Measurements from ENCODE around the gene WNT9B. TPM values are rescaled to one million over a fixed set of nuclear protein-coding genes. Genes with fewer than 3 reads are reported as not detected.

The WNT9B gene
- total RNA-seq, 3 donors from 2014 or later = 0.22 TPM; not detected in 2

DNA sequence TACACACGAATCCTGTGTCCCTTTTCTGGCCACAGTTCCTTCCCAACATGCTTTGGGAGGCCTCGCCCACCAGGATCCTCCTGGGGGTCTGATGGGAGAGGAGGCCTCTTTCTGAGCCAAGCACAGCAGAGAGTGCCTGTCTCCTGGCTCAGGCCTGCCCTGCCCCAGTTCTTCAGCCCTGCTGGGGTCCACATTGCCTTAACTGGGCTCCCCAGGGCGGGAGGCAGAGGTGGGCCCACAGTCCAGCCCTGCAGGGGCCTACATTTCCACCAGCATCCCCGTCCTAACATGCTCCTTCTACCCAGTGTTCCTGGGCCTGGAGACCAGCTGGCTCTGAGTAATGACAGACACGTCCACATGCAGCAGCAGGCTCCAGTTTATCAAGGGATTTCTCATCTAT is 29.6 kb downstream of the WNT9B start:
- Histone ChIP-seq H3K4me1 (ENCODE audit: low read depth) (no peaks in the 10 kb centered on the region), H3K9me3 (no peaks in the 10 kb centered on the region), H3K4me3 (no peak overlapping the region), H3K36me3 (ENCODE audit: low read depth) (no peaks in the 10 kb centered on the region)
- no peak for ATAC-seq
- no peak for DNase-seq
- intact Hi-C loops (cut with DNase I, micrococcal nuclease) = no loop called here
- TF ChIP-seq, protein P1, sequence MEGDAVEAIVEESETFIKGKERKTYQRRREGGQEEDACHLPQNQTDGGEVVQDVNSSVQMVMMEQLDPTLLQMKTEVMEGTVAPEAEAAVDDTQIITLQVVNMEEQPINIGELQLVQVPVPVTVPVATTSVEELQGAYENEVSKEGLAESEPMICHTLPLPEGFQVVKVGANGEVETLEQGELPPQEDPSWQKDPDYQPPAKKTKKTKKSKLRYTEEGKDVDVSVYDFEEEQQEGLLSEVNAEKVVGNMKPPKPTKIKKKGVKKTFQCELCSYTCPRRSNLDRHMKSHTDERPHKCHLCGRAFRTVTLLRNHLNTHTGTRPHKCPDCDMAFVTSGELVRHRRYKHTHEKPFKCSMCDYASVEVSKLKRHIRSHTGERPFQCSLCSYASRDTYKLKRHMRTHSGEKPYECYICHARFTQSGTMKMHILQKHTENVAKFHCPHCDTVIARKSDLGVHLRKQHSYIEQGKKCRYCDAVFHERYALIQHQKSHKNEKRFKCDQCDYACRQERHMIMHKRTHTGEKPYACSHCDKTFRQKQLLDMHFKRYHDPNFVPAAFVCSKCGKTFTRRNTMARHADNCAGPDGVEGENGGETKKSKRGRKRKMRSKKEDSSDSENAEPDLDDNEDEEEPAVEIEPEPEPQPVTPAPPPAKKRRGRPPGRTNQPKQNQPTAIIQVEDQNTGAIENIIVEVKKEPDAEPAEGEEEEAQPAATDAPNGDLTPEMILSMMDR (IDR thresholded peaks at IDR 0.05) = no peak

DNA sequence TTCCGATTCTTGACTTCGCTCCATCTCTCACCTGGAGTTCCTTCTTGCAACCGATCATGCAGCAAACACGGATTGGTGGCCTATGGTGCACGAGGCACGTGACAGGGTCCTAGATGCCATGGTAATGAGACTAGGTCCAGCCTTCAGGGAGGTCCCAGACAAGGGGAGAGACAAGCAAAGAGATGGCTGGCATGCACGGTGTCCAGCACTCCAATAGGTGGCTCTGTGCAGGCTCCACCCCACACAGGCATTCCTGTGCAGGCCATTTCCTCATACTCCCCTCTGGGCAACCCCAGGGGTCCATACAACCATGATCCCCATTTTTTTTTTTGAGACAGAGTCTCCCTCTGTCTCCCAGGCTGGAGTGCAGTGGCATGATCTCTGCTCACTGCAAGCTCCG is 31.3 kb downstream of the WNT9B start:
- intact Hi-C loops (cut with DNase I, micrococcal nuclease) = no loop called here
- ATAC-seq = no peak
- Histone ChIP-seq H3K9me3 (no peaks in the 10 kb centered on the region), H3K36me3 (ENCODE audit: low read depth) (no peaks in the 10 kb centered on the region), H3K4me3 (no peak overlapping the region), H3K4me1 (ENCODE audit: low read depth) (no peaks in the 10 kb centered on the region)
- TF ChIP-seq, protein P1 (IDR thresholded peaks at IDR 0.05) = no peak
- no peak for DNase-seq

DNA sequence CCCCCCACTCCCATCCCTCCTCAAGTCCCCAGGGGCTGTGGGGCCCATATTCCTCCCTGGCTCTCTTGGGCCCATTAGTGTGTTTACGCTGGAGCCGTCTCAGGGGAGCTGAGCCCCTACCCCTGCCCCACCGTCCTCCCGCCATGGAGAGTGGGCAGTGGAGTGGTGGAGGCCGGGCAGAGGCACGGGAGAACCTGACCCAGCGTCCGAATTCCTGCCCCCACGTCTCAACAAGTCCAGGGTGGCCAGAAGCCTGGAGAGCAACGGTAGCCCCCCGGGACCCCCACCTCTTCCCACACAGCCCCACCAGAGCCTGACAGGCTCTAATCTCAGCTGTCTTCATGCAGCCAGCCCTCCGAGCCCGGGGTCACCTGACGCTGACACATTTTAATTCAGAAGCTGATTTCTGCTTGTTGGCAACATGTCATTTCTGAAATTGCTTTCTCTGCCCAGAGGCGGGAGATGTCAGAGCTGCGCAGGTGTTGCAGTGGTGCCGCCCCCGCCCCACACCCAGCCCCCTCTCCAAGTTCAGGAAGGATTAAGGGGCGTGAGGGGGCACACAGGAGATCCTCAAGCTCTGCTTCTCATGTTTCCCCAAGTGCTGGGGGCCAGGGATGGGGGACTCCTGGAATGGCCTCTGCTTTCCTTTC is 32.6 kb downstream of the WNT9B start:
- TF ChIP-seq, protein P1 (IDR thresholded peaks at IDR 0.05) = no peak
- no peak for DNase-seq
- no peak for ATAC-seq
- intact Hi-C loops (cut with DNase I, micrococcal nuclease) = no loop called here
- Histone ChIP-seq H3K4me3 (no peak overlapping the region), H3K36me3 (ENCODE audit: low read depth) (no peaks in the 10 kb centered on the region), H3K9me3 (no peaks in the 10 kb centered on the region), H3K4me1 (ENCODE audit: low read depth) (no peaks in the 10 kb centered on the region)

DNA sequence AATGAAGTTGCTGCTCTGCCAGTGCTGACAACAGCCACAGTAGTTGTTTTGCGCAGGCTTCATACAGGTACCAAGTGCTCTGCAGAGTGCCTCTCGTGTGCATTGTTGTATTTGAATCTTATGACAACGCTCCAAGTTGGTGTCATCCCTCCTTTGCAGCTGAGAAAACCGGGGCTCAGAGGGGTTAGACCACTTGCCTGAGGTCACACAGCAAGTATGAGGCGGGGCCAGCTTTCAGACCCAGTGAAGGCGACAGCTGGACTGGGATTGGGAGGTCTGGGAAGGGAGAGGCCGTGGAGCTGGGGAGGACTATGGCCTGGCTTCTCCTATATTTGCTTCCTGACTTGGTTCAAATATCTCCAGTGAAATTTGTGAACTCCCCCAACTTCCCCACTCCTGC is 33.2 kb downstream of the WNT9B start:
- Histone ChIP-seq H3K4me3 (no peak overlapping the region), H3K4me1 (ENCODE audit: low read depth) (no peaks in the 10 kb centered on the region), H3K9me3 (no peaks in the 10 kb centered on the region), H3K36me3 (ENCODE audit: low read depth) (no peaks in the 10 kb centered on the region)
- TF ChIP-seq, protein P1 (IDR thresholded peaks at IDR 0.05) = no peak
- DNase-seq = no peak
- no peak for ATAC-seq
- intact Hi-C loops (cut with DNase I, micrococcal nuclease) = no loop called here

DNA sequence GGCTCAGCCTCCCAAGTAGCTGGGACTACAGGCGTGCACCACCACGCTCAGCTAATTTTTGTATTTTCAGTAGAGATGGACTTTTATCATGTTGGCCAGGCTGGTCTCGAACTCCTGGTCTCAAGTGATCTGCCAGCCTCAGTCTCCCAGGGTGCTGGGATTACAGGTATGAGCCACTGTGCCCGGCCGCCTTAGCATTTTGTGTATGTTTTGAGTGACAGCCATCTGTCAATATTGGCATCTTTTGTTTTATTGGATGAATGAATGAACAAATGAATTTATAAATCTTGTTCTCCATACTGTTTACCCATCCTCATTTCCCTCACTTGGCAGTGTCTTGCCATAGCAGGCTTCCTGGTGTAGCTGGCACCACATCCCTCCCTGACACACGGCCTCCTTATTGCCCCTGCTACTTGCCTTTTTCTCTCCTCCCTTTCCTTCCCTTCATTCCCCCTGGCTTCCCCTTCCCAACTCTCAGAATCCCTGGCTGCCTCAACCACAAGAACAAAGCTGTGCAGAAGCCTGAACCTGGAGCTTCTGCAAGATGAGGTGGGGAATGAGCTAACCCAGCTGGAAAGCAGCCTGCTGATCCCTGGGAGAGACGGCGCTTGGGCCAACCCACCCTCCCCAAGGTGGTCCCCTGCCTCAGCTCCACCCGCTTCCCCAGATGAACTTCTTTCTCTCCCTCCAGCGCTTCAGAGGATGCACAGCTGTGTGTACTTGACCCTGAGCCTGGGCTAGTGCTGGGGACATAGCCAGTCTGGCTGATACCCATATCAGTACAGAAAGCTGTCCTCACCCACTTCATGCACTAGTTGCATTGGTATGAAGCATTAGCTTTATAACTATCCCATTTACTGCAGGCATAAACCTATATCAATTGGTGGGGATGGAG is 34.3 kb downstream of the WNT9B start:
- no peaks in the 10 kb centered on the region for H3K4me1 ChIP-seq (ENCODE audit: low read depth)
- TF ChIP-seq, protein P1 (IDR thresholded peaks at IDR 0.05) = no peak
- no peak for ATAC-seq
- H3K36me3 ChIP-seq (ENCODE audit: low read depth) = no peaks in the 10 kb centered on the region
- intact Hi-C loops (cut with DNase I, micrococcal nuclease) = no loop called here
- H3K4me3 ChIP-seq = no peak overlapping the region
- DNase-seq = no peak
- H3K9me3 ChIP-seq = no peaks in the 10 kb centered on the region
